Duodenal mucosa (tissue), 2 donors: ENCODE measurements around the gene SCUBE1.

ENCODE experiments used
- H3K27ac ChIP-seq: one replicate; pipeline ENCODE4 v1.7.0; 2013; ENCODE audit warnings: low read depth, low read length
- H3K27me3 ChIP-seq, 2 donors: one replicate each; pipeline ENCODE4 v1.7.0; 2013; ENCODE audit warnings: low read length in 2 of 2, control low read depth in 1 of 2; ENCODE audit not compliant: insufficient read depth in 2 of 2, control insufficient read depth in 1 of 2
- H3K36me3 ChIP-seq, 2 donors: one replicate each; pipeline ENCODE4 v1.7.0; 2013; ENCODE audit warnings: low read length in 2 of 2, control low read depth in 1 of 2; ENCODE audit not compliant: insufficient read depth in 2 of 2, control insufficient read depth in 1 of 2
- H3K4me1 ChIP-seq, 2 donors: one replicate each; pipeline ENCODE4 v1.7.0; 2013; ENCODE audit warnings: low read length in 2 of 2, control low read depth in 1 of 2; ENCODE audit not compliant: insufficient read depth in 2 of 2, control insufficient read depth in 1 of 2
- H3K4me3 ChIP-seq, 2 donors: one replicate each; pipeline ENCODE4 v1.7.0; 2013; ENCODE audit warnings: low read length in 2 of 2, low read depth in 1 of 2
- H3K9ac ChIP-seq, 2 donors: one replicate each; pipeline ENCODE4 v1.7.0; 2013; ENCODE audit warnings: low read length in 2 of 2, low read depth in 1 of 2
- H3K9me3 ChIP-seq, 2 donors: one replicate each; pipeline ENCODE4 v1.7.0; 2013; ENCODE audit warnings: low read length in 2 of 2, control low read depth in 1 of 2; ENCODE audit not compliant: control insufficient read depth in 1 of 2

The SCUBE1 gene

GRCh38 chr22:43314611-43315010 lies 28.6 kb downstream of the SCUBE1 start:
- H3K9me3 ChIP-seq, result no peaks in the 10 kb centered on the region
- no peak overlapping the region for H3K27ac ChIP-seq
- H3K9ac ChIP-seq, result no peak overlapping the region
- no peak overlapping the region for H3K4me3 ChIP-seq
- H3K27me3 ChIP-seq, result no peaks in the 10 kb centered on the region
- no peaks in the 10 kb centered on the region for H3K36me3 ChIP-seq
- no peaks in the 10 kb centered on the region for H3K4me1 ChIP-seq

DNA sequence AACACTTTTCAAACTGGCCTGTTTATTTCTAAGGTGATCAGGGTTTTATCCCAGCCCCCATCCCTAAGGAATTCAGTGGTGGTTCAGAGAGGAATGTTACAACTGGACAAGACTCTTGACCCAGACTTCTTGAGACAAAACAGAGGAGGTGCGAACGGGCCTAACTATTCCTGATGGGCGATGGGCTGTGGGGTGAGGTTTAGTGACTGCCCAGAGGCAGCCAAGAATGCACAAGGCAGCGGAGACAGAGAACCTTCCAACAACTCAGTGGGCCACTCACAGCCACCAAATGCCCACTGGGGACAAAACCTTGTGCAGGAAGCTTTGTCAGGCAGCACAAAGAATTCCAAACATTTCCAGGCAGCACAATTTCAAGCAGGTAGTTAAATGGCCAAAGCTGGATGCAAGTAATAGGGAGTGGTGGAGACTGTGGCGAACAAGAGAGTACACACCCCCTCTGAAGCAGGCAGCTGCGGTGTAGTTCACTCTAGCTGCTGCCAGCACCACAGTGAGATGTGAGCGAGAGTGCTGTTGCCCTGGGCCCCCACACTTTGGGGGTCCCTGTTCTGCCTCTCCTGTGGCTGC lies 29.2 kb downstream of the SCUBE1 start:
- no peaks in the 10 kb centered on the region for H3K9me3 ChIP-seq
- no peak overlapping the region for H3K9ac ChIP-seq
- no peak overlapping the region for H3K27ac ChIP-seq
- no peaks in the 10 kb centered on the region for H3K36me3 ChIP-seq
- no peak overlapping the region for H3K4me3 ChIP-seq
- no peaks in the 10 kb centered on the region for H3K4me1 ChIP-seq
- H3K27me3 ChIP-seq, result no peaks in the 10 kb centered on the region

DNA sequence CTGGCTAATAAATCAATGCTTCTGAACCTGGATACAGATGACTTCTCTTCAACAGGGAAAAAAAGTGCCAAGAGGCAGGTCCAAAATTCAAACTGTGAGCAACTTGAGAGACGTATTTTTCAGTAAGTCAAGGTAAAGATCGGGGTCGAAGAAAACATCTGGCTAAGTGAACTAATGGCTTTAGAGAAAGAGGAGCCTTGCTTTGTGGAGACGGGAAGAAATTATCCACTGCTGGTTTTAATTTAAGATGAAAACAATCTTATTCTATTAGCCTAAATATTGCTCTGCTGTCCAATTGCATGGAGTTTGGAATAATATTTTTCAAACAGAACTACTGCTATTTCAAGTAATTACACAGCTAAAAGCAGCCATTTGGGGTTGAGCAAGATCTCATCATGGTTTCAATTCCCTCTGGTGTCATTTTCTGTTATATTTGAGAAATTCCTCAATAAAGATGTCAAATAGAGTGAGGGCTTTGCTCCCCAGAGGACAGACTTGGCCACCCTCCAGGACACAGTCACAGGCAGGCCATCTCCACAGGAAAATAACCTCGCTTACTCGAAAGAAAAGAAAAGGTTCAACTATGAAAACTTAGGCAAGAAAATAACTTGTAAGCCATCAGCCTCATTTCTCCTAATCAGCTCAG lies 29.8 kb downstream of the SCUBE1 start:
- Histone ChIP-seq H3K36me3 (no peaks in the 10 kb centered on the region), H3K4me3 (no peak overlapping the region), H3K27me3 (no peaks in the 10 kb centered on the region), H3K9me3 (no peaks in the 10 kb centered on the region), H3K27ac (no peak overlapping the region), H3K9ac (no peak overlapping the region), H3K4me1 (no peaks in the 10 kb centered on the region)

DNA sequence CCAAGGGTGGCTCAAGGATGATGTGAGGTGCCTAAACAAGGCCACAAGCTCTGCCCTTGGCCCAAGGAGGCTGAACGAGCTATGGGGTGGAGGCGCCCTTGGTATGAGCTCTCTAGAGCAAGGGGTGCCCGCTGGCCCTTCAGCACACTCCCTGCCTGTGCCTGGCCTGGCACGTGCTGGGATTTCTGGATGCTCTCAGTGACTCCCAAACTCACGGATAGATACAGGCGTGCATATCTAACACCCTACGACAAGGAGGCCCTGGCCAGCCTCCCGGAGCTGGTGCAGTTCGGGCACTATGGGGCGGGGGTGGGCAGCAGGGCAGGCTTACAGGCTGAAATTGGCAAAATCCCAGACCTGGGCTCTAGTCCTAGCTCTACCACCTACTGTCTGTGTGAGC lies 30.6 kb downstream of the SCUBE1 start:
- no peaks in the 10 kb centered on the region for H3K36me3 ChIP-seq
- no peaks in the 10 kb centered on the region for H3K4me1 ChIP-seq
- H3K9me3 ChIP-seq, result no peaks in the 10 kb centered on the region
- no peak overlapping the region for H3K4me3 ChIP-seq
- no peaks in the 10 kb centered on the region for H3K27me3 ChIP-seq
- H3K27ac ChIP-seq, result no peak overlapping the region
- H3K9ac ChIP-seq, result no peak overlapping the region

DNA sequence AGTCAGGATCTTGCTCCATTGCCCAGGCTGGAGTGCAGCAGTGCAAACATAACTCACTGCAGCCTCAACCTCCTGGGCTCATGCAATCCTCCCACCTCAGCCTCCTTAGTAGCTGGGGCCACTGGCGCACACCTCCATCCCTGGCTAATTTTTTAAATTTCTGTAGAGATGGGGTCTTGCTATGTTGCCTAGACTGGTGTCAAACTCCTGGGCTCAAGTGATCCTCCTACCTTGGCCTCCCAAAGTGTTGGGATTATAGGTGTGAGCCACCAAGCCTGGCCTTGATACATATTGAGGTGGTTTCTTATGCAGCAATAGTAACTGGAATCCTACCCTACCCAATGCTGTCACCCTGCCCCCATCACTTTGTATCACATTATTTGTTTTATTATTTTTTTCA lies 32.4 kb downstream of the SCUBE1 start:
- no peak overlapping the region for H3K27ac ChIP-seq
- no peaks in the 10 kb centered on the region for H3K9me3 ChIP-seq
- H3K9ac ChIP-seq, result no peak overlapping the region
- H3K27me3 ChIP-seq, result no peaks in the 10 kb centered on the region
- no peaks in the 10 kb centered on the region for H3K4me1 ChIP-seq
- no peaks in the 10 kb centered on the region for H3K36me3 ChIP-seq
- no peak overlapping the region for H3K4me3 ChIP-seq

GRCh38 chr22:43310311-43310710 lies 32.9 kb downstream of the SCUBE1 start:
- H3K36me3 ChIP-seq, result no peaks in the 10 kb centered on the region
- no peaks in the 10 kb centered on the region for H3K4me1 ChIP-seq
- H3K27me3 ChIP-seq, result no peaks in the 10 kb centered on the region
- no peaks in the 10 kb centered on the region for H3K9me3 ChIP-seq
- H3K27ac ChIP-seq, result no peak overlapping the region
- no peak overlapping the region for H3K4me3 ChIP-seq
- no peak overlapping the region for H3K9ac ChIP-seq

DNA sequence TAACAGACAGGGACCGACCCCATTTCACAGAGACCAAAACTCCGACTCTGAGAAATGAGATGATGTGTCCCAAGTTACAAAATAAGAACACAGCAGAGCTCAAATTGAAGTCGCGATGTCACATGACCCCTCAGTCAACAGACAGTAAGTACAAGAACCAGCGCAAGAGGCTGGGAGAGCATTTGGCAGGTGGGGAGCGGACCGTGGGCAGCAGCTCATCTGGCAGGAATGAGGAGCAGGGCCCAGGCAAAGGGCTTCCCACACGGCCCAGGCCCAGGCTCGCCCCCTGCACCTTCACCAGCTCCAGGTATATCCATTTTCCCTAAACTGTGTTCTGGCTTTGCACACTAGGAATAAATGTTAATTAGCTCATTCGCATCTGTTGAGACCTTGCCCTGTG lies 34.3 kb downstream of the SCUBE1 start:
- Histone ChIP-seq H3K27ac (no peak overlapping the region), H3K36me3 (no peaks in the 10 kb centered on the region), H3K9ac (no peak overlapping the region), H3K4me3 (no peak overlapping the region), H3K9me3 (no peaks in the 10 kb centered on the region), H3K4me1 (no peaks in the 10 kb centered on the region), H3K27me3 (no peaks in the 10 kb centered on the region)

DNA sequence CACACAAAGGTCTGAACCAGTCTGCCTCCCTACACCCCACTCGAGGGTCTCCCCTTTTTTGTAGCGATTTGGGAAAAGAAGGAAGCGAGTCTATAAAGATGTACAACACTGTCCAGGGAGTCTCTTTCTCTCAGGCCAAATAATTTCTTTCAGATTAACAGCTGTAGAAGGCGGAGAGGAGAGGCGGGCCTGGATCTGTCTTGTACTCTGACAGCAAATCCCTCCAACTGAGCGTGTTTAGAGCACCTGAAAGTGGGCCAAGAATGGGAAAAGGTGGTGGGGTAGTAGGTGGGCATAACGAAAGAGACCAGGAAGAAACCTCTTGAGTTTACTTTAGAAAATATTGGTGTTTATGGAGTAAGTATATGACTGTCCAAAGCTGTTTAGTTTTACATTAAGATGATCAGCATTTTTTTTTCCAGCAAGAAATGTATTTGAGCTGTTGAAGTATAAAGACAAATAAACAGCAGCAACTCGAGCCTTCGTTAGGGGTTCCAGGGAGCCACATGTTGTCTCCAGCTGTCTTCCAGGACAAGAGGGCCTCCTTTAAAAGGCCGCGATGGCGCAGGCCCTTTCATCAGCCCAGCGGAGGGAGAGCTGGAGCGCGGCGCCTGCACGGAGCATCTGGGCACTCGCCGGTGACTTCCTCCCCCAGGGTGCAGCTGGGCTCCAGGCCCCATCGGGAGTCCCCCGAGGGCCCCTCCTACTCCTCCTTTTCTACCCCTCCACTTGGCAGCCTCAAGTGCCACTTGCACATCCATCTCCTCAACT lies 34.9 kb downstream of the SCUBE1 start:
- H3K36me3 ChIP-seq, result no peaks in the 10 kb centered on the region
- no peak overlapping the region for H3K27ac ChIP-seq
- H3K4me3 ChIP-seq, result no peak overlapping the region
- no peaks in the 10 kb centered on the region for H3K27me3 ChIP-seq
- H3K9ac ChIP-seq, result no peak overlapping the region
- no peaks in the 10 kb centered on the region for H3K9me3 ChIP-seq
- no peaks in the 10 kb centered on the region for H3K4me1 ChIP-seq

DNA sequence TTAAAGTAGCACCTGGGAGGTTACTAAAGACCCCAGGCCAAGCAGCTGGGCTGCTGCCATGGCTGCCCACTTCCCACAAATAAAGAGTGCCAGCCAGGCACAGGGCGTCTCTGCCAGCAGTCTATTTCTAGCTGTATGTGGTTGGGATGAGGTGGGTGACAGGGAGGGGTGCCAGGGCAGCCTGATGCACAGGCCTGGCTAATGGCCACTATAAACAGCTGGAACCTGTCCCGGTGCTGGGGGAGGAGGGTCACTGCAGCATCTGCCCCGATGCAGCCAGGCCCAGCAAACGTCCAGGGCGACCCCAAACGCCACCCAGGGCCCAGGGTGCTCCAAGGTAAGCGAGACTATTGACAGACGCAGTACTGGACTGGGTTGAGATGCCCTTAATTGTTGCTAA lies 37.4 kb downstream of the SCUBE1 start:
- H3K27me3 ChIP-seq, result no peaks in the 10 kb centered on the region
- no peaks in the 10 kb centered on the region for H3K4me1 ChIP-seq
- H3K9ac ChIP-seq, result no peak overlapping the region
- no peaks in the 10 kb centered on the region for H3K36me3 ChIP-seq
- H3K27ac ChIP-seq, result no peak overlapping the region
- H3K9me3 ChIP-seq, result no peaks in the 10 kb centered on the region
- H3K4me3 ChIP-seq, result no peak overlapping the region

GRCh38 chr22:43304831-43305590 lies 38.2 kb downstream of the SCUBE1 start:
- no peaks in the 10 kb centered on the region for H3K27me3 ChIP-seq
- no peaks in the 10 kb centered on the region for H3K9me3 ChIP-seq
- no peak overlapping the region for H3K27ac ChIP-seq
- H3K36me3 ChIP-seq, result no peaks in the 10 kb centered on the region
- no peaks in the 10 kb centered on the region for H3K4me1 ChIP-seq
- H3K4me3 ChIP-seq, result no peak overlapping the region
- no peak overlapping the region for H3K9ac ChIP-seq
